KOPT-K1 (cell line): ENCODE data around the gene MPG.
A peak's percentile ranks its signal among the peaks of the same experiment; 100 is the strongest.
"Not testable (repeated sequence)": the region's sequence is repeated elsewhere in the genome, so short reads cannot be mapped to it uniquely, and the experiment has no call there.

ENCODE experiments used
- H3K27ac ChIP-seq: fragments of 200-600 bp; sonication (generic); 2 replicates; pipeline ENCODE4 v1.5.1; 2016; ENCODE audit warnings: antibody characterized with exemption, mild to moderate bottlenecking, low read depth, low read length; ENCODE audit not compliant: poor library complexity, severe bottlenecking
- H3K36me3 ChIP-seq: fragments of 200-600 bp; sonication (generic); 2 replicates; pipeline ENCODE4 v1.5.1; 2017; ENCODE audit warnings: antibody characterized with exemption, mild to moderate bottlenecking, low read length, moderate library complexity; ENCODE audit not compliant: insufficient read depth
- H3K9me3 ChIP-seq: fragments of 200-600 bp; sonication (generic); 2 replicates; pipeline ENCODE4 v1.5.1; 2017; ENCODE audit warnings: antibody characterized with exemption, low read length, mild to moderate bottlenecking; ENCODE audit not compliant: insufficient read depth, poor library complexity, severe bottlenecking

Gene MPG

GRCh38 chr16:122361-122760, 44.3 kb downstream of the MPG start:
- peaks cover 27% of the 10 kb centered on the region for H3K36me3 ChIP-seq

GRCh38 chr16:123558-124350, 45.7 kb downstream of the MPG start:
- not testable (repeated sequence) for H3K27ac ChIP-seq, H3K9me3 ChIP-seq
- peaks cover 20% of the 10 kb centered on the region; the same call in 1 of the 2 replicates for H3K36me3 ChIP-seq

More at GRCh38 chr16:122361-122760, 44.3 kb downstream of the MPG start:
- Histone ChIP-seq H3K27ac (no peak overlapping the region), H3K9me3 (no peaks in the 10 kb centered on the region)

GRCh38 chr16:125011-125410, 47.0 kb downstream of the MPG start:
- Histone ChIP-seq H3K9me3 (no peaks in the 10 kb centered on the region), H3K27ac (no peak overlapping the region), H3K36me3 (peaks cover 20% of the 10 kb centered on the region; the same call in 1 of the 2 replicates)

GRCh38 chr16:129075-129474, 51.0 kb downstream of the MPG start:
- Histone ChIP-seq H3K27ac (peak overlapping the region; percentile 41), H3K36me3 (peaks cover 8% of the 10 kb centered on the region; the same call in 1 of the 2 replicates)

GRCh38 chr16:130533-131173, 52.6 kb downstream of the MPG start:
- H3K36me3 ChIP-seq = no peaks in the 10 kb centered on the region
- H3K9me3 ChIP-seq = no peaks in the 10 kb centered on the region
- H3K27ac ChIP-seq = no peak overlapping the region

More at GRCh38 chr16:129075-129474, 51.0 kb downstream of the MPG start:
- H3K9me3 ChIP-seq = no peaks in the 10 kb centered on the region

- Histone ChIP-seq H3K36me3 (no peaks in the 10 kb centered on the region), H3K9me3 (no peaks in the 10 kb centered on the region), H3K27ac (no peak overlapping the region)
Measured at GRCh38 chr16:132120-132519, 54.1 kb downstream of the MPG start.

GRCh38 chr16:133716-134115, 55.7 kb downstream of the MPG start:
- H3K36me3 ChIP-seq = no peaks in the 10 kb centered on the region
- H3K27ac ChIP-seq = no peak overlapping the region
- H3K9me3 ChIP-seq = no peaks in the 10 kb centered on the region
